GM12891 (cell line): Measurements from ENCODE around the gene DNAJC11.

Experiments used
- PAX5 ChIP-seq: IDR thresholded peaks from 2 replicates; pipeline ENCODE4 v1.6.1; 2011; ENCODE audit warnings: low read length, moderate library complexity, mild to moderate bottlenecking; ENCODE audit not compliant: insufficient read depth, severe bottlenecking
- POLR2A ChIP-seq: IDR thresholded peaks from 2 replicates; pipeline ENCODE4 v1.6.1; 2011; ENCODE audit warnings: low read depth, low read length, control low read depth
- POLR2AphosphoS5 ChIP-seq: IDR thresholded peaks from 2 replicates; pipeline ENCODE4 v1.6.1; 2011; ENCODE audit warnings: low read depth, low read length, control low read depth
- SPI1 ChIP-seq: IDR thresholded peaks from 2 replicates; pipeline ENCODE4 v1.6.1; 2011; ENCODE audit warnings: low read depth, low read length, control low read depth
- TAF1 ChIP-seq: IDR thresholded peaks from 2 replicates; pipeline ENCODE4 v1.6.1; 2011; ENCODE audit warnings: low read depth, low read length, control low read depth

GRCh38 chr1:6651909-6652308, 49.7 kb downstream of the DNAJC11 start:
- TF ChIP-seq POLR2AphosphoS5 = no peak
- TF ChIP-seq POLR2A = no peak
- no peak for TF ChIP-seq PAX5
- no peak for TF ChIP-seq SPI1
- TF ChIP-seq TAF1 = no peak
